CD4-positive, alpha-beta T cell treated with Interleukin-15 for 1 hour (primary cell): Measurements from ENCODE around the gene CALHM3.

Experiments used
- DNase-seq: peaks from one replicate; pipeline ENCODE4 v3.0.0-alpha.2; 2020

Gene CALHM3

GRCh38 chr10:103470761-103471653 is 8.0 kb downstream of the CALHM3 start:
- DNase-seq, result peak; percentile 81

GRCh38 chr10:103469201-103469600 is 9.8 kb downstream of the CALHM3 start:
- no peak for DNase-seq

- DNase-seq, result peak; percentile 43
Observed at GRCh38 chr10:103467406-103467805, 11.6 kb downstream of the CALHM3 start.

- no peak for DNase-seq
Observed at GRCh38 chr10:103466734-103467133, 12.3 kb downstream of the CALHM3 start.

- no peak for DNase-seq
Observed at GRCh38 chr10:103465411-103466179, 13.4 kb downstream of the CALHM3 start.

GRCh38 chr10:103463499-103463898 is 15.5 kb downstream of the CALHM3 start:
- DNase-seq, result no peak

- DNase-seq, result no peak
Observed at GRCh38 chr10:103459615-103460014, 19.4 kb downstream of the CALHM3 start.

GRCh38 chr10:103458720-103459119 is 20.3 kb downstream of the CALHM3 start, which contains the start of gene CALHM1:
Gene CALHM1 (minus strand): TSS chr10:103458900. CDS start chr10:103458751, 149 bp downstream.
- DNase-seq, result no peak

GRCh38 chr10:103457896-103458583 is 21.0 kb downstream of the CALHM3 start:
- no peak for DNase-seq

GRCh38 chr10:103457176-103457712 is 21.8 kb downstream of the CALHM3 start:
- no peak for DNase-seq

- no peak for DNase-seq
Observed at GRCh38 chr10:103456074-103456660, 22.9 kb downstream of the CALHM3 start.

- DNase-seq, result no peak
Observed at GRCh38 chr10:103455235-103455634, 23.8 kb downstream of the CALHM3 start.

GRCh38 chr10:103454026-103454425 is 25.0 kb downstream of the CALHM3 start:
- DNase-seq, result no peak

GRCh38 chr10:103452506-103453230 is 26.4 kb downstream of the CALHM3 start:
- DNase-seq, result no peak

- DNase-seq, result peak; percentile 42
Observed at GRCh38 chr10:103451831-103452505, 27.1 kb downstream of the CALHM3 start, which contains the start of gene CALHM2. Gene CALHM2 (minus strand): TSS chr10:103452370. CDS start chr10:103449941, 2,429 bp downstream.

- peak; percentile 40 for DNase-seq
Observed at GRCh38 chr10:103451091-103451813, 27.8 kb downstream of the CALHM3 start.

- no peak for DNase-seq
Observed at GRCh38 chr10:103450201-103450695, 28.8 kb downstream of the CALHM3 start.

GRCh38 chr10:103449208-103450144 is 29.6 kb downstream of the CALHM3 start:
- no peak for DNase-seq

- no peak for DNase-seq
Observed at GRCh38 chr10:103448746-103449145, 30.3 kb downstream of the CALHM3 start.
